ENCODE results near the gene RIPPLY1.

- TF ChIP-seq CTCF (IDR thresholded peaks at IDR 0.05; ENCODE audit: poor library complexity) (no peak), EZH2 (IDR thresholded peaks at IDR 0.05; ENCODE audit: borderline replicate concordance) (no peak), EZH2phosphoT487 (IDR thresholded peaks at IDR 0.05; ENCODE audit: low read depth, severe bottlenecking, unreplicated experiment) (no peak)
Observed at GRCh38 chrX:106894978-106895452, 8.1 kb downstream of the RIPPLY1 start.

Data from hepatocyte (in vitro differentiated cells).